ENCODE measurements around the gene PDHX.

PDHX gene

GRCh38 chr11:35042224-35042623 is 125.8 kb downstream of the PDHX start:
- TF ChIP-seq CTCF (IDR thresholded peaks at IDR 0.05) = no peak

GRCh38 chr11:35042913-35043312 is 126.5 kb downstream of the PDHX start:
- no peak for TF ChIP-seq CTCF (IDR thresholded peaks at IDR 0.05)

- TF ChIP-seq CTCF (IDR thresholded peaks at IDR 0.05) = no peak
These were observed 127.5 kb downstream of the PDHX start for GRCh38 chr11:35043936-35044335.

- no peak for TF ChIP-seq CTCF (IDR thresholded peaks at IDR 0.05)
These were observed 128.9 kb downstream of the PDHX start for GRCh38 chr11:35045236-35045820.

Measured in LNCAP (cell line).